ENCODE data around the gene PEX7.
"Not testable (repeated sequence)": the region's sequence is repeated elsewhere in the genome, so short reads cannot be mapped to it uniquely, and the experiment has no call there.

Gene PEX7

GRCh38 chr6:136831873-136832562, 9.6 kb downstream of the PEX7 start:
- Histone ChIP-seq H3K4me3 (replicated peaks; ENCODE audit: low read depth, low read length) (no peak overlapping the region), H3K27me3 (replicated peaks; ENCODE audit: control insufficient read depth, insufficient read depth, low read length) (no peaks in the 10 kb centered on the region), H3K36me3 (ENCODE audit: control insufficient read depth, insufficient read depth, low read length) (peaks cover 6% of the 10 kb centered on the region)
- DNase-seq (ENCODE audit: extremely low read depth, insufficient read length): no peak
- no peak for TF ChIP-seq CTCF (IDR thresholded peaks at IDR 0.05; ENCODE audit: insufficient read depth, low read length, poor library complexity, severe bottlenecking)

GRCh38 chr6:136840276-136841001, 18.0 kb downstream of the PEX7 start:
- Histone ChIP-seq H3K4me3 (replicated peaks; ENCODE audit: low read depth, low read length) (no peak overlapping the region), H3K36me3 (ENCODE audit: control insufficient read depth, insufficient read depth, low read length) (peaks cover 2% of the 10 kb centered on the region; the same call in 1 of the 2 replicates), H3K27me3 (replicated peaks; ENCODE audit: control insufficient read depth, insufficient read depth, low read length) (no peaks in the 10 kb centered on the region)
- DNase-seq (ENCODE audit: extremely low read depth, insufficient read length): no peak
- TF ChIP-seq CTCF (IDR thresholded peaks at IDR 0.05; ENCODE audit: insufficient read depth, low read length, poor library complexity, severe bottlenecking): no peak

GRCh38 chr6:136843210-136843609, 20.8 kb downstream of the PEX7 start:
- no peak for DNase-seq (ENCODE audit: extremely low read depth, insufficient read length)
- Histone ChIP-seq H3K27me3 (replicated peaks; ENCODE audit: control insufficient read depth, insufficient read depth, low read length) (no peaks in the 10 kb centered on the region), H3K4me3 (replicated peaks; ENCODE audit: low read depth, low read length) (no peak overlapping the region), H3K36me3 (ENCODE audit: control insufficient read depth, insufficient read depth, low read length) (peaks cover 2% of the 10 kb centered on the region; the same call in 1 of the 2 replicates)
- TF ChIP-seq CTCF (IDR thresholded peaks at IDR 0.05; ENCODE audit: insufficient read depth, low read length, poor library complexity, severe bottlenecking): no peak

GRCh38 chr6:136846046-136846445, 23.7 kb downstream of the PEX7 start:
- peak; percentile 64 for TF ChIP-seq CTCF (IDR thresholded peaks at IDR 0.05; ENCODE audit: insufficient read depth, low read length, poor library complexity, severe bottlenecking)
- Histone ChIP-seq H3K36me3 (ENCODE audit: control insufficient read depth, insufficient read depth, low read length) (peaks cover 2% of the 10 kb centered on the region; the same call in 1 of the 2 replicates), H3K27me3 (replicated peaks; ENCODE audit: control insufficient read depth, insufficient read depth, low read length) (no peaks in the 10 kb centered on the region), H3K4me3 (replicated peaks; ENCODE audit: low read depth, low read length) (no peak overlapping the region)
- no peak for DNase-seq (ENCODE audit: extremely low read depth, insufficient read length)

- H3K4me3 ChIP-seq (replicated peaks; ENCODE audit: low read depth, low read length); DNase-seq (ENCODE audit: extremely low read depth, insufficient read length); H3K36me3 ChIP-seq (ENCODE audit: control insufficient read depth, insufficient read depth, low read length); H3K27me3 ChIP-seq (replicated peaks; ENCODE audit: control insufficient read depth, insufficient read depth, low read length): not testable (repeated sequence)
Observed at GRCh38 chr6:136846477-136846876, 24.1 kb downstream of the PEX7 start.

GRCh38 chr6:136849979-136850563, 27.7 kb downstream of the PEX7 start:
- not testable (repeated sequence) for DNase-seq (ENCODE audit: extremely low read depth, insufficient read length); H3K36me3 ChIP-seq (ENCODE audit: control insufficient read depth, insufficient read depth, low read length); H3K4me3 ChIP-seq (replicated peaks; ENCODE audit: low read depth, low read length); H3K27me3 ChIP-seq (replicated peaks; ENCODE audit: control insufficient read depth, insufficient read depth, low read length)

All from GM06990 (cell line).